ENCODE data around the gene PRKCD.

PRKCD gene

DNA sequence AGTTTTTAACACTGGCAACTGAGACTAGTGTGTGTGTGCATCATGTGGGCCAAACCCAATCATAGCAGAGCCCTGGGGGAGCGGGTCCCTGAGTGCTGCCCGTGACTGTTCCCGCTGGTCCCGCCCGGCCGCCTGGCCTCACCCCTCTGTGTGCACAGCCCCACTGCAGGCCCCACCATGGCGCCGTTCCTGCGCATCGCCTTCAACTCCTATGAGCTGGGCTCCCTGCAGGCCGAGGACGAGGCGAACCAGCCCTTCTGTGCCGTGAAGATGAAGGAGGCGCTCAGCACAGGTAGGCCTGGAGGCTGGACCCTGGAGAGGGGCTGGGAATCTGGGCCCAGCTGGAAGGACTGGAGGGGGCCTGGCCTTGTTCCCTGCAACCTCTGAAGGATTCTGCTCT, 17.2 kb downstream of the PRKCD start:
- no peak for DNase-seq (ENCODE audit: low read depth)
- no peak overlapping the region for H3K4me3 ChIP-seq (ENCODE audit: low read depth, low read length)
- TF ChIP-seq, protein P1, sequence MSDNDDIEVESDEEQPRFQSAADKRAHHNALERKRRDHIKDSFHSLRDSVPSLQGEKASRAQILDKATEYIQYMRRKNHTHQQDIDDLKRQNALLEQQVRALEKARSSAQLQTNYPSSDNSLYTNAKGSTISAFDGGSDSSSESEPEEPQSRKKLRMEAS (IDR thresholded peaks at IDR 0.05; ENCODE audit: low read depth, low read length), result no peak
- TF ChIP-seq POLR2A (IDR thresholded peaks at IDR 0.05; ENCODE audit: extremely low read depth, insufficient read length) (no peak), MYC (IDR thresholded peaks at IDR 0.05; ENCODE audit: low read depth, low read length) (no peak)
- TF ChIP-seq, protein P2, sequence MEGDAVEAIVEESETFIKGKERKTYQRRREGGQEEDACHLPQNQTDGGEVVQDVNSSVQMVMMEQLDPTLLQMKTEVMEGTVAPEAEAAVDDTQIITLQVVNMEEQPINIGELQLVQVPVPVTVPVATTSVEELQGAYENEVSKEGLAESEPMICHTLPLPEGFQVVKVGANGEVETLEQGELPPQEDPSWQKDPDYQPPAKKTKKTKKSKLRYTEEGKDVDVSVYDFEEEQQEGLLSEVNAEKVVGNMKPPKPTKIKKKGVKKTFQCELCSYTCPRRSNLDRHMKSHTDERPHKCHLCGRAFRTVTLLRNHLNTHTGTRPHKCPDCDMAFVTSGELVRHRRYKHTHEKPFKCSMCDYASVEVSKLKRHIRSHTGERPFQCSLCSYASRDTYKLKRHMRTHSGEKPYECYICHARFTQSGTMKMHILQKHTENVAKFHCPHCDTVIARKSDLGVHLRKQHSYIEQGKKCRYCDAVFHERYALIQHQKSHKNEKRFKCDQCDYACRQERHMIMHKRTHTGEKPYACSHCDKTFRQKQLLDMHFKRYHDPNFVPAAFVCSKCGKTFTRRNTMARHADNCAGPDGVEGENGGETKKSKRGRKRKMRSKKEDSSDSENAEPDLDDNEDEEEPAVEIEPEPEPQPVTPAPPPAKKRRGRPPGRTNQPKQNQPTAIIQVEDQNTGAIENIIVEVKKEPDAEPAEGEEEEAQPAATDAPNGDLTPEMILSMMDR (IDR thresholded peaks at IDR 0.05; ENCODE audit: low read depth, low read length), result no peak

DNA sequence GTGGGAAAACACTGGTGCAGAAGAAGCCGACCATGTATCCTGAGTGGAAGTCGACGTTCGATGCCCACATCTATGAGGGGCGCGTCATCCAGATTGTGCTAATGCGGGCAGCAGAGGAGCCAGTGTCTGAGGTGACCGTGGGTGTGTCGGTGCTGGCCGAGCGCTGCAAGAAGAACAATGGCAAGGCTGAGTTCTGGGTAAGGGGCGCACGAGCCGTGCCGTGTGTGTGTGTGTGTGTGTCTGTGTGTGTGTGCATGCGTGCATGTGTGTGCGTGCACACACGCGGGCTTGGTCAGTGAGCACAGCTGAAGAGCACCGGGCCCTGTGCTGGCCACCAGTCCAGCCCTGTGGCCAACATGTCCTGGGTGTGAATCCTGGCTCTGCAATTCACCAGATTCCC, 18.6 kb downstream of the PRKCD start:
- TF ChIP-seq MYC (IDR thresholded peaks at IDR 0.05; ENCODE audit: low read depth, low read length), result no peak
- TF ChIP-seq POLR2A (IDR thresholded peaks at IDR 0.05; ENCODE audit: extremely low read depth, insufficient read length), result no peak
- TF ChIP-seq, protein P1 (IDR thresholded peaks at IDR 0.05; ENCODE audit: low read depth, low read length), result no peak
- TF ChIP-seq, protein P2 (IDR thresholded peaks at IDR 0.05; ENCODE audit: low read depth, low read length), result no peak
- no peak for DNase-seq (ENCODE audit: low read depth)
- no peak overlapping the region for H3K4me3 ChIP-seq (ENCODE audit: low read depth, low read length)

DNA sequence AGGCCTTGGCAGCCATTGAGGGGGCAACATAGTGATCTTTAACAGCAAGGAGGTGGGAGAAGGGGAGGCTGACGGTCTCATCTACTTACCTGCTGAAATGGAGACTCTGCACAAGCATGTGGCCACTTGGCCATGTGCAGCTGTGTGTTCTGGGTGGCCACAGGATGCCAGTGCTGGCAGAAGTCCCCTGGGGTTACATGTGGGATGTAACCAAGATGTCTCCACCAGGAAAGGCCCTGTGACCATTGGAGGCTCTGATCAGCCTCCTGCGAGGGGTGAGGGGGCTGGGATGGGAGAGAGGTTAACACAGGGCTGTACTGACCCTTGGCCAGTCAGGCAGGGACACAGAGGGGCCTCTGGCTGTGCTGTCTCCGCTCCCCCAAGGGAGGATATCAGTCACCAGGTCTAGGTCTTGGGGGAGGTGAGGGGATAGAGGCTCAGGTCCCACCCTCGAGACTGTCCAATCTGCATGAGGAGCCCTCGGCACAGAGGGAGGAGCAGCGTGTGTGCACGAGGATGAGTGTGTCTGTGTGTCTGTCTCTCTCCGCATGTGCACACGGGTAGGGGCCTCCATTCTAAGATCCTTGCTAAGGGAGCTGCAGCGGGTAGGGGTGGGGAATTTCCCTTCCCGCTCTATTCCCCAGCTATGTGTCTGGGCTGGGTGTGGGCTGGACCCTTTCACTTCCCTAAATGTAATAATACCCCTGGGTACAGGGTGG, 19.5 kb downstream of the PRKCD start:
- TF ChIP-seq MYC (IDR thresholded peaks at IDR 0.05; ENCODE audit: low read depth, low read length), result no peak
- TF ChIP-seq, protein P1 (IDR thresholded peaks at IDR 0.05; ENCODE audit: low read depth, low read length), result peak; percentile 35; the same call in 1 of the 2 replicates
- H3K4me3 ChIP-seq (ENCODE audit: low read depth, low read length), result no peak overlapping the region
- peak; percentile 91 for DNase-seq (ENCODE audit: low read depth)

DNA sequence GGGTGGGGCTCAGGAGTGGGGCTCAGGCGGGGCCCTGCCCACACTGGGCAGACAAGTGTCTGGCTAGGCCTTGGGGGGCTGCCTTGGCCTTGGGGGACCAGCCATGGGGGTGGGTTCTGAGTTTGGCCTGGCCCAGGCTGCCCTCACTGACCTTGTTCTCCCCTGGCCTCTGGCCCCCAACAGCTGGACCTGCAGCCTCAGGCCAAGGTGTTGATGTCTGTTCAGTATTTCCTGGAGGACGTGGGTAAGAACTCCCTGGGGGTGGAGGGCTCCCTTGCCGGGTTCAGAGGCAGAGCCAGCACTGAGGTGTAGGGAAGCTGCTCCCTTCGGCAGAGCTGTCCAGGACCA, 20.0 kb downstream of the PRKCD start:
- no peak for DNase-seq (ENCODE audit: low read depth)
- TF ChIP-seq MYC (IDR thresholded peaks at IDR 0.05; ENCODE audit: low read depth, low read length), result no peak
- TF ChIP-seq, protein P2 (IDR thresholded peaks at IDR 0.05; ENCODE audit: low read depth, low read length), result no peak
- TF ChIP-seq, protein P1 (IDR thresholded peaks at IDR 0.05; ENCODE audit: low read depth, low read length), result no peak
- no peak for TF ChIP-seq POLR2A (IDR thresholded peaks at IDR 0.05; ENCODE audit: extremely low read depth, insufficient read length)

DNA sequence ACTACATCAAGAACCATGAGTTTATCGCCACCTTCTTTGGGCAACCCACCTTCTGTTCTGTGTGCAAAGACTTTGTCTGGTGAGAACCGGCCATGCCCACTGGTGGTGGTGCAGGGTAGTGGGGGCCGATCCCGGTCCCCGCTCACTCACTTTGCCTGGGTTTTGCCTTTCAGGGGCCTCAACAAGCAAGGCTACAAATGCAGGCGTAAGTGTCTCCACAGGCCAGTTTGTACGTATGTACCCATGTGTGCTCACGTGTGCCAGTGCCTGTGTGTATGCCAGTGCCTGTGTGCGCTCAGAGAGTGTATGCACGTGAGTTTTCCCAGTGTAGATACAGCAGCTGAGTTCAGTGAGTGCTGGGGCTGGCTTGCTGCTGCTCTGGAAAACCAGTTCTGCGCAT, 20.5 kb downstream of the PRKCD start:
- TF ChIP-seq, protein P2 (IDR thresholded peaks at IDR 0.05; ENCODE audit: low read depth, low read length), result no peak
- TF ChIP-seq MYC (IDR thresholded peaks at IDR 0.05; ENCODE audit: low read depth, low read length) (no peak), POLR2A (IDR thresholded peaks at IDR 0.05; ENCODE audit: extremely low read depth, insufficient read length) (no peak)
- TF ChIP-seq, protein P1 (IDR thresholded peaks at IDR 0.05; ENCODE audit: low read depth, low read length), result no peak
- no peak for DNase-seq (ENCODE audit: low read depth)
- no peak overlapping the region for H3K4me3 ChIP-seq (ENCODE audit: low read depth, low read length)

More for the DNA sequence above, 20.0 kb downstream of the PRKCD start:
- H3K4me3 ChIP-seq (ENCODE audit: low read depth, low read length), result no peak overlapping the region

DNA sequence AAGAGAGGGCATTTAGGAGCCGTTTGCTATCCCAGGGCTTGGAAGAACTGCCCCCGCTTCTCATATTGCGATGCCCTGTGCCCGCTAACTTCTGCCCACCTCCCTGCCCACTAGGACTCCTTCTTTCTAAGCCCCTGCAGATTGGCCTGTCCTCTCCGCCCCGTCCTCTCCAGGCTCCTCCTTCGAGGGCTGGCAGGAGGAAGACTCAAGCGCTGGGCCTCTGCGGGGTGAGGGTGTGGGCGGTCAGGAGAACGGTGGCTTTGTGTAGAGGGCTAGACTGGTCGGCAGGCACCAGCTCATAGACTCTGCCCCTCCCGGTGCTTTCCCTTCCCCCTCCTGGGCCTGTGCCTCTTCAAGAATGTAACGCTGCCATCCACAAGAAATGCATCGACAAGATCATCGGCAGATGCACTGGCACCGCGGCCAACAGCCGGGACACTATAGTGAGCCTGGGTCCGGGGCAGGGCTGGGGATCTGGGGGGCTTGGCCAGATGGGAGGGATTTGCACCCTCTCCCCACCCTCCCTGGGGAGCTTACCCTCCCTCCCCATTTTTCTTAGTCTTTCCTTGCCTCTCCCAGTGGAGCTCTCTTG, 21.9 kb downstream of the PRKCD start:
- TF ChIP-seq, protein P1 (IDR thresholded peaks at IDR 0.05; ENCODE audit: low read depth, low read length), result no peak
- TF ChIP-seq MYC (IDR thresholded peaks at IDR 0.05; ENCODE audit: low read depth, low read length), result no peak
- no peak for TF ChIP-seq POLR2A (IDR thresholded peaks at IDR 0.05; ENCODE audit: extremely low read depth, insufficient read length)
- TF ChIP-seq, protein P2 (IDR thresholded peaks at IDR 0.05; ENCODE audit: low read depth, low read length), result no peak
- DNase-seq (ENCODE audit: low read depth), result no peak
- no peak overlapping the region for H3K4me3 ChIP-seq (ENCODE audit: low read depth, low read length)

All from NB4 (cell line).